Hematopoietic multipotent progenitor cell treated with erythropoietin and hydrocortisone succinate and interleukin-3 and kit ligand, for 15 days (in vitro differentiated cells): ENCODE data around the gene PAPPA.

ENCODE experiments used
- DNase-seq: peaks from one replicate; pipeline ENCODE4 v3.0.0-alpha.2; 2015; ENCODE audit warnings: low spot score

The PAPPA gene

DNA sequence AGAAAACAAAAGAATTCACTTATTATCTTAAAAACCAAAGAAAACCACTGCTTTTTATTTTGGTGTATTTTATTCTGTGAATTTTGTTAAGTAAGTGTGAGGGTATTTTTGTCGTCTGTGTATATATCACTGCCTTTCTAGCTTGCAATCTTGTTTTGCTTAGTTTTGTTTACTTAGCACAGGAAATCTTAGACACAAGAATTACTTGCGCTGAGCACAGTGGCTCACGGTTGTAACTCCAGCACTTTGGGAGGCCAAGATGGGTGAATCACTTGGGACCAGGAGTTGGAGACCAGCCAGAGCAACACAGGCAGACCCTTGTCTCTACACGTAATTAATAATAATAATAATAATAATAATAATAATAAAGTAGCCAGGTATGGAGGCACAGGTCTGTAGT, 230.3 kb downstream of the PAPPA start:
- DNase-seq, result no peak

- no peak for DNase-seq
Measured at GRCh38 chr9:116387934-116388698, 234.5 kb downstream of the PAPPA start.

DNA sequence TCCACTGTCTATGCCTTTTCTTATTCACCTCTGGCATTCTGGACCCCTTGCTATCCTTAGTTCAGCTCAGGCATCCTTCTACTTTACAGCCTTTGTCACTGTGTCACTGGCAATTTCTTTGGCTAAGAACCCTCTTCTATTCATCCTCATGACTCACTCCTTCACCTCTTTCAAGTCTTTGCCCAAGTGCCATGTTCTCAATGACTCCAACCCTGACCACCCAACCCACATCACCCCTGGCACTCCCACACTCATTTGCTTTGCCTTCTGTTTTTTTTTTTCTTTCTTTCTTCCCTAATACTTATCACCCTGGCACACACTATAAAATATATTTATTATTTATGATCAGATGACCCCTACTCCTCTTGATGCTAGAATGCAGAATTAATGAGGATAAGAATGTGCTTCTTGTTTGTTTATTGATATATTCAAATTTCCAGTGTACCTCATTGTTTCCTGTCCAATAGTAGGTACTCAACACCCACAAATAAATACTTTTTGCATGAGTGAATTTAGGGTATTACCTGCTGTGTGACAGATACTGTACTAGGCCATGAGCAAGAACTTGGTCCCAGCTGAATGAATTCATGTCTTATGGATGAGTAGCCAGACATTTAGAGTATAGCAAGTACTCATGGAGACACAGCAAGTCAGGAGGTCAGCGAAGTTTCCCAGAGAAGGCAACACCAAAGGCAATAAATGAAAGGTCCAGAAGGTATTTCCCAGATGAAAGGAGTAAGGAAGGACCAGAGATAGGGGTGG, 236.1 kb downstream of the PAPPA start:
- no peak for DNase-seq

- no peak for DNase-seq
Measured at GRCh38 chr9:116390303-116391228, 237.0 kb downstream of the PAPPA start.

DNA sequence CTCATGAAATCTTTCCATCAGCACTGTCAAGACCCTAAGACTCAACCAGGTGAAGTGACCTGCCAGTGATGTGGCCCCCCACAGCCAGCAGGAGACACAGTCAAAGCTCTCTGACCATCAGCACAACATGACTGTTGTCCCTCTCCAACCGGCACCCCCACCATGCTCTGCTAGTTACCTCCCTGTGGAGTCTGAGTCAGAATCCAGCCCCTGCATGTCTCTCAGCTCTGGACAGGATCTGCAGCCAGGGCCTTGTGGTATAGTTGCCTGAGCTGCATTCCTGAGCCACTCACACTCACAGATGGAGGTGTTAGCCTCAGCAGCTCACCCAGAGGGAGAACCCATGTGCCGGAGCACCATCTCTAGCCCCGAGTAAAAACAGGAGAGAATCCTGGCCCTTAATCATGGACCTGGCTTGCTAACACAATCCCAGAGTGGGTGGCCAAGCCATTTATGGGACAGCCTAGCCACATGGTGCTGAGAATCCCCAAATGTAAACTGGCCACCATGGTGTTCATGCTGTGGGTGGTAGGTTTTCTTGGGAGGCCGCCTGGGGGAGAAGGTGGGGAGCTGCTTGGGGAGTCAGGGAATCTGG, 237.8 kb downstream of the PAPPA start:
- DNase-seq, result no peak

DNA sequence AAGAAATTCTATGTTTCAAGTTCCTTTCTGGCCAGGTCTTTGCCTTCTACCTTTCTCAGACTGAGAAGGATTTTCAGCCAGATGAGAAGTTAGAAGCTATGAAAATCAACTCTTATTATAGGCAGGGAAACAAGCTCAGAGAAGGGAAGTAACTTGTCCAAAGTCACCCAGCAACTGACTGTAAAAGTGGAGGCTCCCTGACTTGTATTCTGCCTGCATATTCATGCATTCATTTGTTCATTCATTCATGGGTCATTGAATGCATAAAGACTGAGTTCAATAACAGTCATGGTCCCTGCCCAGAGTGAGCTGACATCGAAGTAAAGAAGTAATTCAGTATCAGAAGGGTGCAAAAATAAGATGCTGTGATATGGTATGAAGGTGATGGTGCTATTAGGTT, 239.6 kb downstream of the PAPPA start:
- DNase-seq, result no peak

DNA sequence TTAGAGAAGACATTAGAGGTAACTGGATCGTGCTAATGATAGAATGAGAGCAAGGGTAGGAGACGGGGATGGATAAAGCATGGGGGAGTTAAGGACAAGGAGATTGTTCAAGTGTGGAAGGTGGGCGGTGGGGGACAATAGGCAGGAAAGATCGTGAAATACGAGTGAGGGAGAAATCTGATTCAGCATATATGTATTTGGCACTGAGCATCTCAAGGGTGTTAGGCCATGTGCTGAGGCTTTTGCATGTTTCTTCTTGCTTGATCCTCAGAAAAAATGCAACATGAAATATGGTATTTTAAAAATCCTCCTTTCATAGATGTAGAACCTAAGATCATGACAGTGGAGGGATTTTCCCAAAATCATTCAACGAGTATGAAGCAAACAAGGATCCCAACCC, 240.5 kb downstream of the PAPPA start:
- no peak for DNase-seq

- no peak for DNase-seq
Measured at GRCh38 chr9:116394894-116395698, 241.5 kb downstream of the PAPPA start.

DNA sequence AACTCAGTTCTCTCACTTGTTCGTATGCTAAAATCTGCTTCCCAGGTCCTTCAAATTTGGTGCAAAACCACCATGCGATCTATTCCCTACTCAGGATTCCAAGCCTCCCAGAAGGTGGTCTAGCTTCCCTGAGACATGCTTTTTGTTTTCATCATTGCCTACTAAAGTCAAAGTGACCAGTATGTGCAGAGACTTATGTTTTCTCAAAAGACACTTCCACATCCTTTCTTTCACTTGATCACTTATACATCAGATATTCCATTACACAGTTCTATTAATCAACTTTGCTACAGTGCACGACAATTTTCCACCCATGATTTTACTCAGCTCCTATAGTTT, 242.1 kb downstream of the PAPPA start:
- DNase-seq, result no peak

DNA sequence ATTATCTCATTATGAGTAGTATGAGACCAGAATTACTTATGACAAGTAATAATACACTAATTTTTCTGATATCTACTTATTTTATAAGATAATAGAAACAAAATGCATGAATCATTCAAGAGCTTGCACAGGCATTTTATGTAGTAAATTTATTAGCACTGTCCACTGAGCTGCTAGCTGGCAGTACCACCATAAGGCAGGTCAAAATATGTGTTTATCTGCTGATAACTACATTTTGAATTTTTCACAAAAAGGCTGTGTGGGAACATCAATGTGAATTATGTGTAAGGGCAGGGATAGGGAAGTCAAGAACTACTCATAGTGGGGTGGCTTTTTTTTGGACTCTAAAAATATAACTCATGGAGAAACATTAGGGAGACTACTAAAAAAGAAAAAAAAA, 249.6 kb downstream of the PAPPA start:
- DNase-seq, result no peak

DNA sequence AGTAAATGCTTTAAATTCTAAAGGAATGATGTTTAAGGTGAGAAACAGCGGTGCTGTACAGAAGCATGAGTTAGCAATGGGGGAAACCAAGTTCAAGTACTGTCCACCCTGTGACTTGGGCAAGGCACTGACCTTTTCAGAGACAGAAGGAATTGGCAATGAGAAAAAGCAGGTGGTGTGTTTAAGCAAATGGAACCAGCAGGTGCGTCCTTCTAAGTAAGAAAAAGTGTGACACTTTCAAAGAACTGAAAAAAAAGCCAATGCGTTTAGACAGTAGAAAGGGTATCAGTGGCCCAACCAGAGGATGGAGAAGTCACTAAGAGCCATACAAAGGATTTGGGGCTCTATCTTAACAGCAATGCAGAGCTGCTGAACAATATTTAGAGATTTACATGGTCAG, 250.6 kb downstream of the PAPPA start:
- no peak for DNase-seq

- no peak for DNase-seq
Measured at GRCh38 chr9:116405321-116405720, 251.7 kb downstream of the PAPPA start.

DNA sequence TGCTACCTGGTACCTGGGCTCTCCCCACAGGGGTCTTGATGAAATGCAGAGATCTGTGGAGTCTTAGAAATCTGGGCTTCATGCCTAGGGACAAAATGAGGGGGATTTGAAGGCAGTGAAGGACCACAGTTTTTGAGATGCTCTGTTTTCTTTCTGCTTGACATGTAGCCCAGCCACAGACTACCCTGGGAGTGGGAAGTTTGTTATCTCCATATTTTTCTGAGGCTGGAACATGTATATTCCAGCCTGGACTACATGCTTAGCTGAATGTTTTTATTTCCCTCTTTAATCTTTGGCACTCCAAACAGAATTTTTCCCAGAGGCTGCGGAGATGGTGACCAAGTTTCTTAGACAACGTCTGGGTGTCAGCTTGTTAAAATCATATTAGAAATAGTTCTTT, 252.9 kb downstream of the PAPPA start:
- DNase-seq, result no peak

GRCh38 chr9:116409129-116409528, 255.5 kb downstream of the PAPPA start:
- DNase-seq, result no peak

DNA sequence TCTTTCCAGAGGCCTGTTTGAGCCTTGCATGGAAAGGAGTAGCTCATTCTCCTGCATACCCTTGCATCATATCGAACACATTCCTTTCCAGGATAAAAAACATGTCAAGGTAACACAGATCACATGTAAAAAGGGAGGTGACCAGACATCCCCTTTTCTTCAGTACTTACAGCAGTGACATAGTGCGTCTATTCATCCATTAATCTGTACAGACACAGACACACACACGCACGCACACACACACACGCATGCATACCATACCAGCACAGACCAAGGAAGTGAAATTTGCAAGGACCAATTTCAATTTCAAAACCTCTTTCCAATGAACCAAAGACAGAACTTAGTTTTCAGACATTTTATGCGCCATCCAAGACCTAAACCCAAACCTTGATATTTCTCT, 256.0 kb downstream of the PAPPA start:
- DNase-seq, result no peak

- DNase-seq, result no peak
Measured at GRCh38 chr9:116411506-116411905, 257.9 kb downstream of the PAPPA start.

GRCh38 chr9:116414374-116414773, 260.8 kb downstream of the PAPPA start:
- DNase-seq, result no peak

- DNase-seq, result no peak
Measured at GRCh38 chr9:116416421-116416820, 262.8 kb downstream of the PAPPA start.

GRCh38 chr9:116417464-116417863, 263.9 kb downstream of the PAPPA start:
- DNase-seq, result no peak

- DNase-seq, result no peak
Measured at GRCh38 chr9:116419181-116419580, 265.6 kb downstream of the PAPPA start.

- no peak for DNase-seq
Measured at GRCh38 chr9:116420993-116421538, 267.5 kb downstream of the PAPPA start.
